Measurements from ENCODE around the gene APOO.

Gene APOO

GRCh38 chrX:23907498-23908218 is at the start of gene APOO, which contains the start of gene CXorf58:
Gene APOO (minus strand): TSS chrX:23907938. CDS start chrX:23907702, 236 bp downstream.
Gene CXorf58 (plus strand): TSS chrX:23908006. CDS start chrX:23910303, 2,297 bp downstream.
- DNase-seq (ENCODE audit: low read depth): peak; percentile 90

GRCh38 chrX:23954396-23954795 is 46.7 kb upstream of the APOO start:
- DNase-seq (ENCODE audit: low read depth): no peak

GRCh38 chrX:23953908-23954269 is 46.2 kb upstream of the APOO start:
- DNase-seq (ENCODE audit: low read depth): no peak

- peak; percentile 2 for DNase-seq (ENCODE audit: low read depth)
Observed at GRCh38 chrX:23952984-23953907, 45.5 kb upstream of the APOO start.

DNA sequence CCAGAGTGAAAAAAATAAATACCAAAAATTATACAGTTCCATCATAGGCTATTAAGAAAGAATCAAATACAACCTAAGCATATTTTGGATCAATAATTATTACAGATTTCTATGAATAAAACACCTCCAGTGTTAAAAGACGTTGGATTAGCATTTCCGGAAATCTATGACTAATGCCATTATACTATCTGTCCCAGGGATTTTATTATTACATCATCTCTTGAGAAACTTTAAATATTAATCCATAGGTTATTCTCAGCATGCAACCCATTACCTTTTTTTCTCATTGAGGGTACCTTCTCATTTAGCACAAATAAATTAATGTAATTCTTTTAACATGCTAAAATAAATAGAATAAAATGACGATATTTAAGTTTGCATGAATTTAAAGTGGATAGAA is 44.7 kb upstream of the APOO start:
- DNase-seq (ENCODE audit: low read depth): no peak

GRCh38 chrX:23945206-23945605 is 37.5 kb upstream of the APOO start:
- no peak for DNase-seq (ENCODE audit: low read depth)

DNA sequence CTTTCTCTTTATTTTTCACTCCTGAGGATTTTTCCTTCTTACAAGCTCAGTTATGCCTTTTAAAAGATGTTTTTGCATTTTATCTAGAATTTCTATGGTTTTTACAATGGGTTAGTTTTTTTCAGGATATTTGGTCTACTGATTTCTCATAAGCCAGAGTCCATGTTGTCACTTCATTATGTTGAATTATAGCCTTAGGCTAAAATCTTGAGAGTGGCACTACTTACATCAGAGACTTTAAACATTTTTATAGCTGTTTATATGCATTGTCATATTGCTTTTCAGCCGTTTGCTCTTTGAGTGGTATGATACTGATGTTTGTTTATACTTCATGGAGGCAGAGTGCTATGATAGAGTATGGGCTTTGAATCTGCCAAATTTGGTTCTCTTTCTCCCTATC is 36.5 kb upstream of the APOO start:
- no peak for DNase-seq (ENCODE audit: low read depth)

DNA sequence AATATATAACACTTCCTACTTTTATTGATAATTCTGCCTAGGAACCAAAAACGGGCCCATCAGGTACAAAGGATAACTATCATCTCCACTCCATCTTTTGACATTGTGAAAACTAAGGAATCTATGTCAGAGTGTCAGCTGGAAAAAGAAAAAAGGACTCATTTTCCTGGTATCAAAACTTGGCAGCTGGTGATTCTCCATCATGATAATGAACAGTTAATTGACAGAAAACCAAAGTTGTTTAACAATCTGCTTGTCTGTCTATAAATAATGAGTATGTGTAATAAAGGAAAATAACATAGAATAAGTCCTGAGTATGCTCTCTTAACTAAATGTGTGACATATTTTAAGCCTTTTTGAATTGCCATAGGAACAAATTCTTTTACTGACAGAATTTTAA is 31.5 kb upstream of the APOO start:
- DNase-seq (ENCODE audit: low read depth): no peak

DNA sequence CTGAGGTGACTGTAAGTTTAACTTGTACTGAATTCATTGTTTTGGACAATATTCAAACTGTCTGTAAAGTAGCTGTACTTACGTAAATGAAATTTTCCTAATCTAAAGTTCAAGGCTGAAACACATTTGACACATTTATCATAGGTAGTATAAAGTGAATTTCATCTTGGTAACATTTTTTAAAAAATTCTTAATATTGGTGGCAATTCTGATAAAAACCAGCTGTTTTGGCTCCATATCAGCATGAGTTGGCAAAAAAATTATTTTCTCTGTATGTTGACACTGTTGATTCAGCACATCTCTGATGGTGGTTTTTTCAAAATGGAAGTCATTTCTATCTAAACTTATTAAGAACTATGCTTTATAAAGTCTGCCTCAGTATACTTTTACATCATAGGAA is 31.0 kb upstream of the APOO start:
- DNase-seq (ENCODE audit: low read depth): no peak

- no peak for DNase-seq (ENCODE audit: low read depth)
Observed at GRCh38 chrX:23937100-23937499, 29.4 kb upstream of the APOO start.

- no peak for DNase-seq (ENCODE audit: low read depth)
Observed at GRCh38 chrX:23936180-23936579, 28.4 kb upstream of the APOO start.

DNA sequence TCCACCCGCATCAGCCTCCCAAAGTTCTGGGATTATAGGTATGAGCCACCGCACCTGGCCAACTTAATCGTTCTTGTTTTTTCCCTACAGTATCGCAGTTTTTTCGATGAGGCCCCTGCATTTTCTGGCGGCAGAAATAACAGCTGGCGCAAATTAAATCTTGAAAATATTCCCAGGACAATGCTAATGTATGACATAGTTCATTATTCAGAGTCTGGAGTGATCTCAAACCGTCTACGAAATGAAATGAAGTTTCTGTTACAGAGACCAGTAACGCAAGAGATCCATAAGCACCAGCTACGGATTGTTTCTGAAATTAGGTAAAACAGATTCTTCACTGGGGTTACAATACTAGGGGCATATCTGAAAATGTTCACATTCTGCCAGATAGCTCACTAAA is 27.4 kb upstream of the APOO start:
- DNase-seq (ENCODE audit: low read depth): no peak

GRCh38 chrX:23932046-23932445 is 24.3 kb upstream of the APOO start:
- DNase-seq (ENCODE audit: low read depth): no peak

DNA sequence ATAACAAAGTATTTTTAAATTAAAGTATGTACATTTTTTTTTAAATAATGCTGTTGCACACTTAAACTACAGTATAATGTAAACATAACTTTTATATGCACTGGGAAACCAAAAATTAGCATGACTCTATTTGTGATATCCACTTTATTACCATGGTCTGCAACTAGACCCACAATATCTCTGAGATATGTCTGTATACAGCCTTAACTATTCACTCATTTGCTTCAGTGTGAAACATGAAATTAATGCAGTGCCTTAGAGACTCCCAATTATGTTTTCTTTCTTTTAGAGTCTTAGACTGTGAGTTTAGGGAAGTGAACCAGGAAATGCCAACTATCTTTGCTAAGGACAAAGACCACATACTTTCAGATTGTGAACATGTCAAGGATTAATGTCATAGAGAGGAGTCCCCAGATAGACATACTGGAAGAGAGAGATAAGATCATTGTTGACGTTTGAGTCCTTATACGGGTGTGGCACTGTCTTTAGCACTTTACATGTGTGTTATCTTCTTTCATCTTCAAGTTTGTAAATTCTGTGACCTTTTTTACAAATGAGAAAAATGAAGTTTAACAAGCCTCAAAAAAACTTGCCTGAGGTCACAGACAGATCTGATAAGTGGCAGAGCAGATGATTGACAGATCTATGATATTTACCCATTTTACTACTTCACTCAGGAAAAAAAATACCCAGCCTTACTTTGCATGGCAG is 23.3 kb upstream of the APOO start:
- DNase-seq (ENCODE audit: low read depth): peak; percentile 28

GRCh38 chrX:23926015-23926414 is 18.3 kb upstream of the APOO start:
- no peak for DNase-seq (ENCODE audit: low read depth)

GRCh38 chrX:23919706-23920320 is 12.1 kb upstream of the APOO start:
- peak; percentile 13 for DNase-seq (ENCODE audit: low read depth)

DNA sequence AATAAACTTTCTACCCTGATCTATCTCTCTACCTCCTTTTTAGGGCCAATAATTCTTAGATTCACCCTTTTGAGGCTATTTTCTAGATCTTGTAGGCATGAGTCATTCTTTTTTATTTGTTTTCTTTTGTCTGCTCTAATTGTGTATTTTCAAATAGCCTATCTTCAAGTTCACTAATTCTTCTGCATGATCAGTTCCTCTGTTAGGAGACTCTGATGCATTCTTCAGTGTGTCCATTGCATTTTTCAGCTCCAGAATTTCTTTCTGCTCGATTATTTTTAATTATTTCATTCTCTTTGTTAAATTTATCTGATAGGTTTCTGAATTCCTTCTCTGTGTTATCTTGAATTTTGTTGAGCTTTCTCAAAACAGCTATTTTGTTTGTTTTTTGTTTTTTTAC is 11.4 kb upstream of the APOO start:
- no peak for DNase-seq (ENCODE audit: low read depth)

DNA sequence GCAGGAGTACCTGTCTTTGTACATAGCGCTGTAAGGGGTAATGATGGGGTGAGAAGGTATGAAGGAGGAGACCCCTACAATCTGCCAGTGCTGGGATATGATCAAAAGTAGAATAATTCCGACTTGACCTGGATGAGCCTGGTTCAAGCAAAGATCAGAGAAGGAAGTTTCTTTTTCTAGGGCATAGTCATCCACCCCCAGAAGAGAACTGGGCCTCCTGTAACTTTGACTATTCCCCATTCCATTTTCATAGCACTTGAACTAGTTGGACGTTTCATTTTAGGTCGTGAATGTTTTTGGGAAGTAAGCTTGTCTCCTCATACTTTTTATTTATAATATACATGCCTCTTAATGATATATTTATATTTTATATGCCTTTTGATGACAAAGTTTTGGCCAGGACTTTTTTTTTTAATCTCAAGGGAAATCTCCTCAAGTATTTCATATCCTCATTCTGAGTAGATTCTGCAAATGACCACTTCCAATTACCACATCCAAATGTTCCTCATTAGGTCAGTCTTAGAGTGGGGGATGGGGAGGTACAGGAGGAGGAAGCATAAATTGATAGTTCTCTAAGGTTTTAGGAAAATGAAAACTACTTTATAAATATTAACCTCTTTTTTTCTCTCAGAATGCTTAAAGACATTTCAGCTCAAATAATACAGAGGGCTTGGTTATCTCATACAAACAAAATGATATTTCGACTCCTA is 3.5 kb upstream of the APOO start:
- DNase-seq (ENCODE audit: low read depth): no peak

GRCh38 chrX:23908219-23909004 is 674 bp upstream of the APOO start:
- DNase-seq (ENCODE audit: low read depth): no peak

DNA sequence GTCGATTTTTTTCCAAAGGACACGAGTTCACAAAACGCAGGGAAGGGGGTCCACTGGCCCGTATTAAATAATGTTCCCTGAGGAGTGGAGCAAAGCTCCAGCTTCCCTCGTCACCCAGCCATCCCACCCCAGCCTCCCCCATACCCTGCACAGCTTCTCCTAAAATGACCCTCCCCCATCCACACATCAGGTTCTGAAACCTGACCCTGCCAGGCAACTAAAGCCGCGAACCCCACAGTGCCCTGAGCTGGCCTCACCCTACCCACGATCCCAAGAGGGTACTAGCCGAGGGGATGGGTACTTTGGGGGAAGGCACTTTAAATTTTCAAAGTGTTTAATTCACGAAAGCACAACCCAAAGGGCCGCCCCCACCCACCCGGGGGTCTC is 634 bp downstream of the APOO start:
- DNase-seq (ENCODE audit: low read depth): no peak

GRCh38 chrX:23904096-23904495 is 3.6 kb downstream of the APOO start:
- DNase-seq (ENCODE audit: low read depth): peak; percentile 48

All from EH (cell line).